HCT116 (cell line): ENCODE measurements around the gene FA2H. TPM values are rescaled to one million over a fixed set of nuclear protein-coding genes. Genes with fewer than 3 reads are reported as not detected.

Experiments
- ATAC-seq: fragments of 200-7000 bp; cut with Tn5 transposase; 2 replicates; pipeline ENCODE4 v1.9.1; 2020; ENCODE audit warnings: mild to moderate bottlenecking, moderate library complexity
- BruUV-seq: library from RNA; stranded (reverse); fragments of 400-500 nt; replicated peaks from 2 replicates; lab custom pipeline; 2021; lab: Mats Ljungman, UMichigan
- CTCF ChIA-PET: fragments of 300-600 bp; sonication (Branson Sonifier 250); formaldehyde crosslinking; loops from one replicate; lab custom pipeline; 2021; ENCODE audit warnings: antibody characterized with exemption; lab: Charles Lee
- POLR2A ChIA-PET: fragments of 300-600, 350-600 bp; sonication (Branson Sonifier 250); formaldehyde crosslinking; loops from one replicate; lab custom pipeline; 2021; ENCODE audit warnings: antibody characterized with exemption; lab: Charles Lee
- RAD21 ChIA-PET, 2 experiments: fragments of 300-600 bp; sonication (Branson Sonifier 250); formaldehyde crosslinking; loops; one replicate each; lab custom pipeline; 2023; ENCODE audit warnings: low total read pairs in 2 of 2; ENCODE audit not compliant: uncharacterized antibody in 2 of 2, unreplicated experiment in 2 of 2, low non-redundant PET in 1 of 2; lab: Charles Lee
- DNase-seq: peaks from one replicate; pipeline ENCODE4 v3.0.0-alpha.2; 2010; ENCODE audit warnings: low read depth, low spot score
- H2AFZ ChIP-seq: fragments of 200-600 bp; shearing (Covaris generic), sonication (generic); 2 replicates; pipeline ENCODE4 v1.6.1; 2017; ENCODE audit warnings: low read depth, mixed run types, mixed read lengths, antibody characterized with exemption, low read length; ENCODE audit not compliant: poor library complexity, severe bottlenecking
- H3K27ac ChIP-seq: 2 replicates; pipeline ENCODE4 v1.5.1; 2012; ENCODE audit warnings: low read depth, low read length
- H3K27me3 ChIP-seq: fragments of 200-600 bp; sonication (generic); 2 replicates; pipeline ENCODE4 v1.6.1; 2016; ENCODE audit warnings: mixed run types, low read length, mixed read lengths; ENCODE audit not compliant: insufficient read depth
- H3K36me3 ChIP-seq, 2 experiments: fragments of 200-500 bp in 1 of 2; fragments of 200-600 bp in 1 of 2; sonication (Bioruptor generic) in 1 of 2; sonication (generic) in 1 of 2; 2 replicates each; pipeline versions ENCODE4 v1.5.1 to v1.6.1; 2014 to 2016; ENCODE audit warnings: low read length in 2 of 2, inconsistent platforms in 1 of 2, mixed read lengths in 1 of 2, mixed run types in 1 of 2; ENCODE audit not compliant: insufficient read depth in 2 of 2, control insufficient read depth in 1 of 2
- H3K4me1 ChIP-seq, 2 experiments: fragments of 200-600 bp in 1 of 2; sonication (generic) in 1 of 2; 2 replicates each; pipeline versions ENCODE4 v1.5.1 to v1.6.1; 2012 to 2017; ENCODE audit warnings: low read length in 2 of 2, inconsistent platforms in 1 of 2, mild to moderate bottlenecking in 1 of 2, mixed read lengths in 1 of 2, mixed run types in 1 of 2, moderate library complexity in 1 of 2; ENCODE audit not compliant: insufficient read depth in 2 of 2, control insufficient read depth in 1 of 2
- H3K4me2 ChIP-seq: fragments of 200-600 bp; sonication (generic); 2 replicates; pipeline ENCODE4 v1.6.1; 2017; ENCODE audit warnings: mixed run types, low read length, mixed read lengths
- H3K4me3 ChIP-seq, 2 experiments: fragments of 200-600 bp in 1 of 2; sonication (generic) in 1 of 2; replicated peaks in 1 of 2; 2 replicates each; pipeline ENCODE4 v1.5.1; 2011 to 2016; ENCODE audit warnings: low read length in 2 of 2, control low read depth in 1 of 2, low read depth in 1 of 2, mild to moderate bottlenecking in 1 of 2, mixed read lengths in 1 of 2, mixed run types in 1 of 2
- H3K79me2 ChIP-seq: fragments of 200-600 bp; sonication (generic); 2 replicates; pipeline ENCODE4 v1.6.1; 2017; ENCODE audit warnings: mild to moderate bottlenecking, mixed run types, low read length, moderate library complexity, mixed read lengths; ENCODE audit not compliant: insufficient read depth
- H3K9ac ChIP-seq: fragments of 200-600 bp; sonication (generic); 2 replicates; pipeline ENCODE4 v1.6.1; 2016; ENCODE audit warnings: low read length, mixed read lengths
- H3K9me2 ChIP-seq: fragments of 200-600 bp; sonication (generic), shearing (Covaris generic); 2 replicates; pipeline ENCODE4 v1.6.1; 2017; ENCODE audit warnings: mixed run types, mild to moderate bottlenecking, moderate library complexity; ENCODE audit not compliant: insufficient read depth
- H3K9me3 ChIP-seq, 2 experiments: fragments of 200-500 bp in 1 of 2; fragments of 200-600 bp in 1 of 2; sonication (Bioruptor generic) in 1 of 2; sonication (generic) in 1 of 2; 2 replicates each; pipeline ENCODE4 v1.6.1; 2014 to 2017; ENCODE audit warnings: low read length in 2 of 2, mixed read lengths in 2 of 2, inconsistent platforms in 1 of 2, low read depth in 1 of 2, mild to moderate bottlenecking in 1 of 2, mixed run types in 1 of 2, moderate library complexity in 1 of 2; ENCODE audit not compliant: control insufficient read depth in 1 of 2, insufficient read depth in 1 of 2
- H4K20me1 ChIP-seq: fragments of 200-600 bp; sonication (generic), shearing (Covaris generic); 2 replicates; pipeline ENCODE4 v1.6.1; 2017; ENCODE audit warnings: mixed run types, mild to moderate bottlenecking, moderate library complexity; ENCODE audit not compliant: insufficient read depth
- EZH2 ChIP-seq: fragments of 200-600 bp; sonication (generic); IDR thresholded peaks from 2 replicates; pipeline ENCODE4 v1.6.1; 2017; ENCODE audit warnings: antibody characterized with exemption, mixed run types
- POLR2AphosphoS5 ChIP-seq: IDR thresholded peaks from 2 replicates; pipeline ENCODE4 v1.6.1; 2011; ENCODE audit warnings: mild to moderate bottlenecking, low read depth, low read length, moderate library complexity
- SIN3A ChIP-seq: IDR thresholded peaks from 2 replicates; pipeline ENCODE4 v1.6.1; 2012; ENCODE audit warnings: low read depth
- TCF7L2 ChIP-seq: IDR thresholded peaks from 2 replicates; pipeline ENCODE4 v1.7.0; 2011; ENCODE audit warnings: borderline replicate concordance, inconsistent platforms; ENCODE audit not compliant: insufficient read depth, insufficient read length; ENCODE audit errors: extremely low read depth
- YY1 ChIP-seq: IDR thresholded peaks from 2 replicates; pipeline ENCODE4 v1.6.1; 2011; ENCODE audit warnings: low read length, low read depth, moderate library complexity, mild to moderate bottlenecking; ENCODE audit not compliant: insufficient replicate concordance; ENCODE audit errors: extremely low read depth
- intact Hi-C: fragments of 100-400 bp; cut with micrococcal nuclease; formaldehyde crosslinking; loops from 2 replicates; pipeline ENCODE4 v1.10.0; 2022
- total RNA-seq: library from RNA; stranded (reverse); gene quantifications from one replicate; pipeline ENCODE4 v1.2.1, GENCODE V29; 2021; ENCODE audit not compliant: unreplicated experiment
- TF ChIP-seq, protein P1 (sequence below): IDR thresholded peaks from 2 replicates; pipeline ENCODE4 v1.6.1; 2011; ENCODE audit warnings: mild to moderate bottlenecking, low read length, moderate library complexity; ENCODE audit not compliant: insufficient replicate concordance; ENCODE audit errors: extremely low read depth
- TF ChIP-seq, protein P2 (sequence below): IDR thresholded peaks from 2 replicates; pipeline ENCODE4 v1.6.1; 2012

The FA2H gene
- total RNA-seq, 1 experiment from 2014 or later, result 11.1 TPM

DNA sequence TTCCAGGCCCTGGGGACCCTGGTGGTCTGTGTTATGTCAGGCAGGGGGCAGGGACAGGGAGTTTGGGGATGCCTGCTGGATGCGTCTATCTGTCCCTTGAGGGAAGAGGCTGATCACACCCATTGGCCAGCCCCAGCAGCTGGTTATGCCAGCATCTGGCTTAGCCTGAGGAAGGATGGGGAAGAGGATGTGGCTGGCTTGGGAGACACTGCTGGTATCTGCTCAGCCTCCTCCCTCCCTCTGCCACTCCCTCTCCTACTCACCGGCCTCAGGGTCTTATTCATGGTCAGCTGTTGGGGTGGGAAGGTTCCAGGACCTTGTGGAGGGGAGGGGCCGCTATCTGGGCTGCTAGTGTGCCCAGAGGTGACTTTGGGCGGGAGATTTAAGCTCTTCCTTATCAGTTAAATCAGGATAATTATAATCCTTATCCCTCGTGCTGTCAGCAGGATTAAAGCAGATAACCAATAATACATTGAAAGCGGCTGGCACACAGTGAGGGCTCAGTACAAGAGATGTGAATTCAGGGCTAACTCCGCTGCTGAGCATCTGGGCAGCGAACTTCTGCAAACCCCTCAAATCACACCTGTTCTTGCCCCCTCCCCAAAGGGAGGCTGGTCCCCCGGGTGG, 38.0 kb downstream of the FA2H start:
- H3K9ac ChIP-seq, result no peak overlapping the region
- H3K9me2 ChIP-seq, result no peaks in the 10 kb centered on the region
- ATAC-seq, result no peak
- H3K4me2 ChIP-seq, result no peak overlapping the region
- H3K4me3 ChIP-seq, result no peak overlapping the region
- no peak overlapping the region for H2AFZ ChIP-seq
- intact Hi-C loops, result no loop called here
- H3K27me3 ChIP-seq, result no peaks in the 10 kb centered on the region
- RAD21 ChIA-PET, result no interaction called here
- no peak for DNase-seq
- no TSS peak for BruUV-seq
- POLR2A ChIA-PET, result no interaction called here
- peaks cover 33 to 47% of the 10 kb centered on the region in 2 experiments for H3K4me1 ChIP-seq
- H4K20me1 ChIP-seq, result no peaks in the 10 kb centered on the region
- H3K36me3 ChIP-seq, result no peaks in the 10 kb centered on the region
- H3K9me3 ChIP-seq, result no peaks in the 10 kb centered on the region
- TF ChIP-seq POLR2AphosphoS5 (no peak), EZH2 (no peak), SIN3A (no peak), YY1 (no peak), TCF7L2 (no peak)
- TF ChIP-seq, protein P1, sequence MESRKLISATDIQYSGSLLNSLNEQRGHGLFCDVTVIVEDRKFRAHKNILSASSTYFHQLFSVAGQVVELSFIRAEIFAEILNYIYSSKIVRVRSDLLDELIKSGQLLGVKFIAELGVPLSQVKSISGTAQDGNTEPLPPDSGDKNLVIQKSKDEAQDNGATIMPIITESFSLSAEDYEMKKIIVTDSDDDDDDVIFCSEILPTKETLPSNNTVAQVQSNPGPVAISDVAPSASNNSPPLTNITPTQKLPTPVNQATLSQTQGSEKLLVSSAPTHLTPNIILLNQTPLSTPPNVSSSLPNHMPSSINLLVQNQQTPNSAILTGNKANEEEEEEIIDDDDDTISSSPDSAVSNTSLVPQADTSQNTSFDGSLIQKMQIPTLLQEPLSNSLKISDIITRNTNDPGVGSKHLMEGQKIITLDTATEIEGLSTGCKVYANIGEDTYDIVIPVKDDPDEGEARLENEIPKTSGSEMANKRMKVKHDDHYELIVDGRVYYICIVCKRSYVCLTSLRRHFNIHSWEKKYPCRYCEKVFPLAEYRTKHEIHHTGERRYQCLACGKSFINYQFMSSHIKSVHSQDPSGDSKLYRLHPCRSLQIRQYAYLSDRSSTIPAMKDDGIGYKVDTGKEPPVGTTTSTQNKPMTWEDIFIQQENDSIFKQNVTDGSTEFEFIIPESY, result no peak
- TF ChIP-seq, protein P2, sequence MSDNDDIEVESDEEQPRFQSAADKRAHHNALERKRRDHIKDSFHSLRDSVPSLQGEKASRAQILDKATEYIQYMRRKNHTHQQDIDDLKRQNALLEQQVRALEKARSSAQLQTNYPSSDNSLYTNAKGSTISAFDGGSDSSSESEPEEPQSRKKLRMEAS, result no peak
- no peaks in the 10 kb centered on the region for H3K79me2 ChIP-seq
- CTCF ChIA-PET, result no interaction called here
- H3K27ac ChIP-seq, result no peak overlapping the region
